B cell (primary cell): Measurements from ENCODE around the gene ARHGAP26.

Experiments used
- CTCF ChIP-seq: fragments of 200-600 bp; IDR thresholded peaks from one replicate; pipeline ENCODE4 v1.8.0; 2022; ENCODE audit warnings: antibody characterized with exemption, mild to moderate bottlenecking
- EZH2 ChIP-seq: IDR thresholded peaks from 2 replicates; pipeline ENCODE4 v1.6.1; 2012; ENCODE audit warnings: borderline replicate concordance, low read depth, mild to moderate bottlenecking, moderate library complexity, low read length; ENCODE audit not compliant: insufficient read depth, poor library complexity, severe bottlenecking

- TF ChIP-seq CTCF (no peak), EZH2 (no peak)
Measured at GRCh38 chr5:143173139-143173889, 403.1 kb downstream of the ARHGAP26 start.
